ENCODE results near the gene GTF3C5.

GRCh38 chr9:133067813-133068212 is 37.0 kb downstream of the GTF3C5 start:
- TF ChIP-seq CTCF (IDR thresholded peaks at IDR 0.05) (no peak), EZH2 (IDR thresholded peaks at IDR 0.05) (no peak), EZH2phosphoT487 (IDR thresholded peaks at IDR 0.05) (no peak)
